MCF 10A (cell line): ENCODE measurements around the gene BICC1. TPM values are rescaled to one million over a fixed set of nuclear protein-coding genes. Genes with fewer than 3 reads are reported as not detected.

ENCODE experiments used
- BruUV-seq: library from RNA; stranded (reverse); fragments of 400-500 nt; replicated peaks from 2 replicates; lab custom pipeline; 2021; lab: Mats Ljungman, UMichigan
- CTCF ChIA-PET: fragments of 300-600 bp; sonication (Branson Sonifier 250); formaldehyde crosslinking; extraction: SDS; loops from one replicate; lab custom pipeline; 2021; ENCODE audit warnings: antibody characterized with exemption, inconsistent platforms; lab: Yijun Ruan, JAX
- POLR2A ChIA-PET: fragments of 300-600, 350-650 bp; sonication (Branson Sonifier 250); formaldehyde crosslinking; extraction: SDS; loops from one replicate; lab custom pipeline; 2020; ENCODE audit warnings: antibody characterized with exemption, inconsistent platforms; lab: Yijun Ruan, JAX
- DNase-seq: peaks from one replicate; pipeline ENCODE4 v3.0.0-alpha.2; 2018; ENCODE audit not compliant: unreplicated experiment
- H3K27ac Mint-ChIP-seq: one replicate; pipeline ENCODE4 v1.8.0; 2022; ENCODE audit warnings: mild to moderate bottlenecking, low read depth, mixed read lengths; ENCODE audit not compliant: unreplicated experiment
- H3K27me3 Mint-ChIP-seq: one replicate; pipeline ENCODE4 v1.8.0; 2022; ENCODE audit warnings: mixed read lengths; ENCODE audit not compliant: insufficient read depth, unreplicated experiment
- H3K36me3 Mint-ChIP-seq: one replicate; pipeline ENCODE4 v1.8.0; 2022; ENCODE audit warnings: mild to moderate bottlenecking, moderate library complexity, mixed read lengths; ENCODE audit not compliant: insufficient read depth, unreplicated experiment
- H3K4me1 Mint-ChIP-seq: one replicate; pipeline ENCODE4 v1.8.0; 2022; ENCODE audit warnings: mixed read lengths; ENCODE audit not compliant: insufficient read depth, unreplicated experiment
- H3K4me3 Mint-ChIP-seq: one replicate; pipeline ENCODE4 v1.8.0; 2022; ENCODE audit warnings: mild to moderate bottlenecking, moderate library complexity, mixed read lengths; ENCODE audit not compliant: unreplicated experiment
- H3K9me3 Mint-ChIP-seq: one replicate; pipeline ENCODE4 v1.8.0; 2022; ENCODE audit warnings: mixed read lengths; ENCODE audit not compliant: unreplicated experiment
- intact Hi-C: fragments of 100-400 bp; cut with micrococcal nuclease; formaldehyde crosslinking; loops from 2 replicates; pipeline ENCODE4 v1.14.1; 2022
- total RNA-seq: library from RNA; stranded (reverse); gene quantifications from 2 replicates; pipeline ENCODE4 v1.2.3, GENCODE V29; 2022
- TF ChIP-seq, protein P1 (sequence below): fragments of 200-600 bp; IDR thresholded peaks from one replicate; pipeline ENCODE4 v1.8.0; 2022; ENCODE audit warnings: antibody characterized with exemption, mild to moderate bottlenecking; ENCODE audit not compliant: unreplicated experiment

The BICC1 gene
- total RNA-seq, 1 experiment from 2014 or later: 15.6 TPM

DNA sequence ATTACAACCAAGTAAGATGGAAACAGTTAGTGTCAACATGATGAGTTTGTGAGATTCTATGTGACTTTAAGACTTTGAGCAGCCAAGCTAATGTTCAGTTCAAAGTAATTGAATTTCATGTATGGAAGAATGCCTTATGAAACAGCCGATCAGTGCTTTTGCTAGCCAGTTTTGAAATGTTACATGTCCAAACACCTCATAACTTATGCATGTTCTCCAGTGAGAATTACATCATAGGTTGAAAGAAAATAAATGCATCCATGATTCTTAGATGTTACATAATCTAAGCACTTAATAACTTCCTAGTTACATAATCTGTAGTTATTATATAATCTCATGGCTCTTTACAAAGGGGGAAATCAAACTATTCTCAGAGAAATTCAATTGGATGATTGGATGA lies 211.3 kb downstream of the BICC1 start:
- H3K4me3 Mint-ChIP-seq: no peak overlapping the region
- DNase-seq: peak; percentile 35

GRCh38 chr10:58724781-58725180 lies 212.1 kb downstream of the BICC1 start:
- no peaks in the 10 kb centered on the region for H3K27me3 Mint-ChIP-seq
- ChIA-PET POLR2A (interaction anchor here (0.8 to 1.4 kb wide), 3 partner anchors 31 to 59 kb away, joined by 4 read pairs; no protein-coding TSS in a partner anchor), CTCF (interaction anchor here (0.6 to 1.0 kb wide), 2 partner anchors 141 to 194 kb away, joined by 3 read pairs; no protein-coding TSS in a partner anchor)
- peaks cover 6% of the 10 kb centered on the region for H3K36me3 Mint-ChIP-seq
- H3K4me3 Mint-ChIP-seq: no peak overlapping the region
- TF ChIP-seq, protein P1, sequence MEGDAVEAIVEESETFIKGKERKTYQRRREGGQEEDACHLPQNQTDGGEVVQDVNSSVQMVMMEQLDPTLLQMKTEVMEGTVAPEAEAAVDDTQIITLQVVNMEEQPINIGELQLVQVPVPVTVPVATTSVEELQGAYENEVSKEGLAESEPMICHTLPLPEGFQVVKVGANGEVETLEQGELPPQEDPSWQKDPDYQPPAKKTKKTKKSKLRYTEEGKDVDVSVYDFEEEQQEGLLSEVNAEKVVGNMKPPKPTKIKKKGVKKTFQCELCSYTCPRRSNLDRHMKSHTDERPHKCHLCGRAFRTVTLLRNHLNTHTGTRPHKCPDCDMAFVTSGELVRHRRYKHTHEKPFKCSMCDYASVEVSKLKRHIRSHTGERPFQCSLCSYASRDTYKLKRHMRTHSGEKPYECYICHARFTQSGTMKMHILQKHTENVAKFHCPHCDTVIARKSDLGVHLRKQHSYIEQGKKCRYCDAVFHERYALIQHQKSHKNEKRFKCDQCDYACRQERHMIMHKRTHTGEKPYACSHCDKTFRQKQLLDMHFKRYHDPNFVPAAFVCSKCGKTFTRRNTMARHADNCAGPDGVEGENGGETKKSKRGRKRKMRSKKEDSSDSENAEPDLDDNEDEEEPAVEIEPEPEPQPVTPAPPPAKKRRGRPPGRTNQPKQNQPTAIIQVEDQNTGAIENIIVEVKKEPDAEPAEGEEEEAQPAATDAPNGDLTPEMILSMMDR: no peak
- no peak for DNase-seq
- no peak overlapping the region for H3K27ac Mint-ChIP-seq
- no TSS peak for BruUV-seq
- peaks cover 12% of the 10 kb centered on the region for H3K4me1 Mint-ChIP-seq
- intact Hi-C loops: no loop called here
- H3K9me3 Mint-ChIP-seq: no peaks in the 10 kb centered on the region

More for the DNA sequence above, 211.3 kb downstream of the BICC1 start:
- TF ChIP-seq, protein P1: no peak
- Mint-ChIP-seq H3K27me3 (no peaks in the 10 kb centered on the region), H3K4me1 (peaks cover 15% of the 10 kb centered on the region), H3K36me3 (peaks cover 6% of the 10 kb centered on the region), H3K27ac (peak overlapping the region; percentile 44), H3K9me3 (no peaks in the 10 kb centered on the region)
- intact Hi-C loops: no loop called here
- CTCF ChIA-PET: interaction anchor here (0.8 to 1.2 kb wide), 5 partner anchors 9 to 193 kb away, joined by 3 to 5 read pairs (median 3); no protein-coding TSS in a partner anchor
- no TSS peak for BruUV-seq
- POLR2A ChIA-PET: interaction anchor here (0.8 to 1.7 kb wide), 4 partner anchors 19 to 58 kb away, joined by 4 to 6 read pairs (median 4); no protein-coding TSS in a partner anchor

- H3K4me3 Mint-ChIP-seq: no peak overlapping the region
- no peaks in the 10 kb centered on the region for H3K27me3 Mint-ChIP-seq
- TF ChIP-seq, protein P1: no peak
- H3K36me3 Mint-ChIP-seq: peaks cover 6% of the 10 kb centered on the region
- peaks cover 12% of the 10 kb centered on the region for H3K4me1 Mint-ChIP-seq
- intact Hi-C loops: no loop called here
- H3K27ac Mint-ChIP-seq: no peak overlapping the region
- BruUV-seq: no TSS peak
- no peak for DNase-seq
- CTCF ChIA-PET: interaction anchor here (0.9 kb wide), 1 partner anchor 16 kb away, joined by 4 read pairs; no protein-coding TSS in a partner anchor
- no peaks in the 10 kb centered on the region for H3K9me3 Mint-ChIP-seq
- POLR2A ChIA-PET: interaction anchor here (1.8 kb wide), 1 partner anchor 11 kb away, joined by 4 read pairs; no protein-coding TSS in a partner anchor
Measured at GRCh38 chr10:58725901-58726300, 213.2 kb downstream of the BICC1 start.

- Mint-ChIP-seq H3K9me3 (peaks cover 13% of the 10 kb centered on the region), H3K27ac (no peak overlapping the region), H3K4me3 (no peak overlapping the region), H3K27me3 (no peaks in the 10 kb centered on the region), H3K36me3 (peaks cover 6% of the 10 kb centered on the region), H3K4me1 (peaks cover 12% of the 10 kb centered on the region)
- DNase-seq: no peak
- intact Hi-C loops: no loop called here
- TF ChIP-seq, protein P1: no peak
- CTCF ChIA-PET: no interaction called here
- POLR2A ChIA-PET: interaction anchor here (1.8 kb wide), 1 partner anchor 9 kb away, joined by 4 read pairs; no protein-coding TSS in a partner anchor
- BruUV-seq: no TSS peak
Measured at GRCh38 chr10:58727633-58728032, 215.0 kb downstream of the BICC1 start.
